ENCODE measurements around the gene NECAB3.

- TF ChIP-seq POLR2A (IDR thresholded peaks at IDR 0.05) (no peak), CTCF (IDR thresholded peaks at IDR 0.05) (no peak), POLR2AphosphoS5 (IDR thresholded peaks at IDR 0.05) (no peak)
These were observed 16.5 kb downstream of the NECAB3 start for GRCh38 chr20:33657704-33658095.

All from prostate gland (tissue), 2 donors.